ENCODE results near the gene ATAD3A.

DNA sequence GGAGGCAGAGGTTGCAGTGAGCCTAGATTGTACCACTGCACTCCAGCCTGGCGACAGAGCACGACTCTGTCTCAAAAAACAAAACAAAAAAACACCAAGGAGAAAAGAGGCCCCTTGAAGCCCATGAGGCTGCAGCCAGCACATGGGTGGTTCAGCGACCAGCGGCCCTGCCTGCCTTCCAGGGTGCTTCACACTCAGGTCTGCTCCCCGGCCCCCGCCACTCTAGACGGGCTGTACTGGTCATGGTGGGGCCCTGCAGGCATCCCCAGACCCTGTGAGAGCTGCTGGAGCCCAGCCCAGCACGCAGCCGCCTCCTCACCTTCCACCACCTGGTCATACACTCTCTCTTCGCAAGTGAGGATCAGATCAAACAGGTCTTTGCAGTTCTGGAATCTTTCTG is 32.6 kb downstream of the ATAD3A start:
- TF ChIP-seq EP300 (IDR thresholded peaks at IDR 0.05) (no peak), CTCF (IDR thresholded peaks at IDR 0.05) (no peak), POLR2A (IDR thresholded peaks at IDR 0.05) (no peak)

All from ovary (tissue), 3 donors.